ENCODE measurements around the gene PSEN2. TPM values are rescaled to one million over a fixed set of nuclear protein-coding genes. Genes with fewer than 3 reads are reported as not detected.

Gene PSEN2
- total and polyA plus RNA-seq, 9 of the 15 experiments (the other 6 are each of a cell fraction or from before 2014, with no cell fraction given), result 2.3 to 21.5 (median 13.7) TPM

- TF ChIP-seq ZNF318 (IDR thresholded peaks at IDR 0.05; ENCODE audit: borderline replicate concordance in 1 of 2, low read depth in 1 of 2) (no peak), NEUROD1 (IDR thresholded peaks at IDR 0.05; ENCODE audit: borderline replicate concordance, low read depth, low read length, partially characterized antibody) (peak; percentile 99), BACH1 (tag; IDR thresholded peaks at IDR 0.05) (no peak), SMAD3 (CRISPR knock-in tag; conservative IDR thresholded peaks at IDR 0.05) (0 out of 2 replicates have a peak, but pooled peaks have one; percentile 29), GABPA (tag; conservative IDR thresholded peaks at IDR 0.05; ENCODE audit: low read depth) (0 out of 2 replicates have a peak, but pooled peaks have one; percentile 25), SP1 (CRISPR knock-in tag; IDR thresholded peaks at IDR 0.05) (peak; percentile 93), MNT (conservative IDR thresholded peaks at IDR 0.05) (peak; percentile 99 to 100), BRF2 (IDR thresholded peaks at IDR 0.05; ENCODE audit: borderline replicate concordance, insufficient read depth, insufficient read length) (no peak), KAT2B (IDR thresholded peaks at IDR 0.05; ENCODE audit: low read depth, low read length) (no peak), ELK1 (CRISPR knock-in tag; IDR thresholded peaks at IDR 0.05) (no peak), DMBX1 (CRISPR knock-in tag; IDR thresholded peaks at IDR 0.05; ENCODE audit: borderline replicate concordance) (peak; percentile 68; the same call in 1 of the 2 replicates), CAMTA2 (CRISPR knock-in tag; conservative IDR thresholded peaks at IDR 0.05) (no peak)
Observed at GRCh38 chr1:226940029-226940805, 69.8 kb downstream of the PSEN2 start, which contains the start of gene COQ8A (continued).
